PC-3 (cell line): Measurements from ENCODE around the gene HOXB6.

ENCODE experiments used
- CTCF ChIP-seq: fragments of 300-600 bp; sonication (generic); conservative IDR thresholded peaks from 2 replicates; pipeline ENCODE4 v1.5.1; 2017; ENCODE audit warnings: antibody characterized with exemption, low read depth, mild to moderate bottlenecking, low read length
- EZH2phosphoT487 ChIP-seq: fragments of 300-600 bp; sonication (generic); IDR thresholded peaks from 2 replicates; pipeline ENCODE4 v1.6.1; 2018; ENCODE audit warnings: mild to moderate bottlenecking, antibody characterized with exemption, low read length, borderline replicate concordance

DNA sequence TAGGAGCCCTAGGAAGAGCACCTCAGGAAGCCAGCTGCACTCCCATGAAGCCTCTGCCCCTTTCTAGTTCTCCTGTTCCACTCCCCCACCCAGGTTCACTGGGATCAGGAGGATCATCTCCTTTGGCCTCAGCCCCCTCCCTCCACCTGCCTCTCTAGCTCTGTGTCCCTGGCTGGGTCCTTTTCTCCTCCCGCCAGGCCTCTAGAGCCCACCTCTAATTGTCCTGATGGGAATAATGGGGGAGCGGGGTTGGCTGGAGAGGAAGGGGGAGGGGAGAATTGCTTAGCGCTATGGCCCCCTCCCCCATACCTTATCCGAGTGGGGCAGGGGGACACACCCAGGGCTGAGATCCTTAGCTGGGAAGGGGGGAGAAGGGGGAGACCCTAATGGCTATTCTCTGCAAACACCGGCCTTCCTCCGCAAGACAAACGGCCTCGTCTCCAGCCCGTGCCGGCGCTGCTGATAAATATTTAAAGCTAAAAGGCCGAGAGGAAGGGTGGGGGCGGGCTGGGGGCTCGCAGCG is 5.0 kb upstream of the HOXB6 start:
- no peak for TF ChIP-seq EZH2phosphoT487
- no peak for TF ChIP-seq CTCF
